ENCODE measurements around the gene S100A1.

The S100A1 gene

DNA sequence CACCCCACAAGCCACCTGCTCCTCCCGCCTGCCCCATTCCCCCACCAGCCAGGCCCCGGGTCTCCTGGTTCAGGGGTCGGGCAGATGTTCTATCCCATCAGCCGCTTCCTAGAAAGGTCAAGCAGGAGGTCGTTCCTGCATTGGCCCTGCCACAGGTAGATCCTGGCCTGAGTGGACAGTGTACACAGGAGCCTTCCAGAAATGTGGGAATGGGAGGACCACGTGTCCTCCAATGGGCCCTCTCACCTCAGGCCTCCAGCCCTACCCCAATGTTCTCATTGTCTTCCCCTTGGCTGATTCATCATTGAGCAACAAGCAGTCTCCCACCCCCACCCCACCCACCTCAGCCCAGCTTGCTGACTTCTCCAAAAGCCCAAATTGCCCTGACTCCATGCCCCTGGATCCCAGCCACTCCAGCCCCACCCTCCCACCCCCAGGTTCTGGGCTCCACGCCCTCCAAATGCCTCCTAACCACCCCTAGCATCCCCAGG lies 17.4 kb upstream of the S100A1 start:
- DNase-seq (ENCODE audit: low spot score) = no peak

- no peak for DNase-seq (ENCODE audit: low spot score)
Observed at GRCh38 chr1:153611356-153611755, 16.9 kb upstream of the S100A1 start.

DNA sequence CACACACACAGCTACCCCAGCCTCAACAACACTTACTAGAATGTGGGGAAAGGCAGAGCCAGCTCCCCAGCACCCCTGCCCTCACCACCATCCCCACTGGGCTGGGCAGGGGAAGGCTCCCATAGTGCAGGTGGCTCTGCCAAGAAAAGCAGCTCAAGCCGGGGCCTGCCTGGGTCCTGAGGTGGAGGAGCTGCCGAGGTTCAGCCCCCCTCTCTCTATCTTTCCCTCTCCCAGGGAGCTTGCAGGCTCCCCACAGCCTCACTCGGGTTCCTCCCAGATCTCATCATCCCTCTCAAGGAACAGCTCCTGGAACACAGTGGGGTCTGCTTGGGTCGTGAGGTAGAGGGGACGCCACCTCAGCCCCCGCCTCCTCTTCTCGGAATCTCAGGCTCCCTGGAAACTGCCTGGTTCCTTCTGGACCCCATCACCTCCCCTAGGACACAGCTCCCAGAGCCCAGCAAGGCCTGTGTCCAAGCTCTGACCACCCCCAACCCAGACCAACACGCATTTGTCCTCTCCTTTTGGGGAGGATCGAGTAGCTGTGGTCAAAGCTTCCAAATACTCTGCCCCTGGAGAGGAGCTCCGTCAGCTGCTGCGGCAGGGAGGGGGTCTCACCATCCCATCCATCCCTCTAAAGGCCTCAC lies 16.0 kb upstream of the S100A1 start:
- no peak for DNase-seq (ENCODE audit: low spot score)

DNA sequence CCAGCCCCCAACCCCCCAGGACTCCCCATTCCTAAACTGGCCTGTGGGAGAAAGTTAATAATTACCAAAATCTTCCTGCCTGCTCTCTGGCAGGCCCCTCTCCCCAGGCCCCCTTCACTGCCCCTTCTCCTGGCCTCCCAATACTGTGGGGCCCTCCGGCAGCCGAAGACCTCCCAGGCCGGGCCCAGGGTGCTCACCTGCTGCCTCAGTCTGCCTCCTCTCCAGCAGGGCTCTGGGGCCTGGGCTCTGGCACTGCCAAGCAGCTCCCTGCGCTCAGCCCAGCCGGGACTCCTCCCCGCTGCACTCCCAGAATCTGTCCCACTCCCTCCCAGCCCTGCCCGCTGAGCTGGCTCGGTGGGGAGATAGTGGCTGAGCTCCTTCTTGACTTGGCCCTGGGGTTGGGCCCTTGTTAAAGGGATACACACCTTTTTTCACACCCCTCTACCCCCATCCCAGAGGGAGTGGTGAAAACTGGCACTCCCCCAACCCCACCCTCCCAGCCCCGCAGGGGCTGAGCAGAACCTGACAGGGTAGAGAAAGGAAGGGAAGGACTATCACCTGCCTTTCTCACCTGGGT lies 15.4 kb upstream of the S100A1 start, which contains the start of gene S100A16:
Gene S100A16, minus strand, starts transcription at position 383 of the 577 bp plus-strand sequence. CDS start 4,986 bp downstream, outside the sequence.
- DNase-seq (ENCODE audit: low spot score) = peak; percentile 87

- DNase-seq (ENCODE audit: low spot score) = no peak
Observed at GRCh38 chr1:153613406-153613805, 14.8 kb upstream of the S100A1 start.

DNA sequence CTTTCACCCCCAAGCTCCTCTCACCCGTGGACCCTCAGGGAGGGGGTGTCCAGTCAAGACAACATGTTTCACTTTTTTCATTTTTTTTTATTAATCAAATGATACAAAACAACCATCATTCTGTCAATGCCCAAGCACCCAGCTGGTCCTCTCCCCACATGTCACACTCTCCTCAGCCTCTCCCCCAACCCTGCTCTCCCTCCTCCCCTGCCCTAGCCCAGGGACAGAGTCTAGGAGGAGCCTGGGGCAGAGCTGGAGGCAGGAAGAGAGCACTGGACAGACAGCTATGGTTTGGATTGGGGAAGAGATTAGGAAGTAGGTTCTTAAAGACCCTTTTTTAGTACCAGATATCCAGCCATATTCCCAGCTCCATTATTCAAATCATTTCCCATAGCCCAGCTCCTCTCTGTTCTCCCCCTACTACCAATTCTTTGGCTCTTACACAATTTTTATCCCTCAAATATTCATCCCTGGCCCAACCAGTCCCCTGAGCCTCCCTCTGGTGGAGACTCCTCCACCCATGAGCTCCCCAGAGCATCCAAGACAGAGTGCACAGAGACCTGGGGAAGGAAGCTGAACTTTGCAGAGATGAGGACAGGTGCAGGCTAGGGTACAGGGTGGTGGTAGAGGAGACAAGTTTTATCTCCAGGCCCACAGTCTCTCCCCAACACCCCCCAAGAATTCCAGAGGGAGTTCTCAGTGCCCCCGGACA lies 13.9 kb upstream of the S100A1 start:
- DNase-seq (ENCODE audit: low spot score) = no peak

GRCh38 chr1:153614906-153615305 lies 13.3 kb upstream of the S100A1 start:
- DNase-seq (ENCODE audit: low spot score) = no peak

DNA sequence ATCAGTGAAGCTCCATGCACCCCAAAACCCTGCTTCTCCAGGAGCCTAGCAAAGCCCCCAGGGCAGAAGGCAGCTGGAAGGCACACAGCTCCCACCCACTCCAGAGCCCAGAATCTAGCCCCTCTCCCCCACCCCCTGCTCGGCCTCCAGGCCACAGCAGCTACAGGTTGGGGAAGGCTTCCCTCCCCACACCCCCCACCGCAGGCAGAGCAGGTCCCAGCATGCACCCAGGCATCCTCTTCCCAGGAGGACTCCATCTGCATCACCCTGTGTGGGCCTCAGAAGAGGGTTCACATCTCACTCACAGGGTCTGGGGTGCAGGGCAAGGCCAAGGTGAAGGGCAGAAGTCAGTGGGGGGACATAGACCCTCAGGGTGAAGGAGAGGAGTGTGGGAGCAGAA lies 12.8 kb upstream of the S100A1 start:
- DNase-seq (ENCODE audit: low spot score) = no peak

DNA sequence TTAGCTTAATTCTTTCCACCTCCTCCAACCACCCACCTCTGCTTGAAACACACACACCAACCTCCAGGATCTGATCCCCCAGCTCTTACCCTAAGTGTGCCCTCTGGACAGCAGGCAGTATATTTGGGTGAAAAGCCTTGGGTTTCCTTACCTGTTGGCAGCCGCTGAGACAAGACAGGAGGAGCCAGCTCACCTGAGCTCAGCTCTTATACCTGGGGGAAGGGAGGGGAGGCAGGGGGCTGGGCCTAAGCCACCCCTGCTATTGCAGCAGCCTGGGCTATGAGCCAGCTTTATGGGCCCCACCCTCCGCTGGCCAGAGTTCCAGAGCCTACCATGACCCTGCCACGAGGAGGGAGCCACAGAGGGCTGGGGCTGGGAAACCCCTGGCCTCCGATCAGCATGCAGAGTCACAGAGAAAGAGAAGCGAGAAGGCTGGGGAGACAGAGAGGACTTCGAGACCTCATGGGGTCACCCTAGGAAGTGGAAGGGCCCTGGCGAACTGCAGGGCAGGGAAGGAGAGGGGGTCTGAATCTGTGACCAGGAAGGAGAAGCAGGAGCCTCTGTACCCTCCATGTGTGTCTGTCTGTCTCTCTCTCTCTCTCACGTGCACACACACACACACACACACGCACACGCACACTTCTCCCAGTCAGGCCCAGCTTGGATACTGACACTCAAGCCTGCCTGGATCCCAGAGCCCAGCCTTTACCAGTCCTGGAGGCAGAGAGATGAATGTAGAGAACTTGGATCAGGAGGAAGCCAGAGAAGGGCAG lies 11.9 kb upstream of the S100A1 start, which contains the start of gene S100A14:
Gene S100A14, minus strand, starts transcription at position 182 of the 773 bp plus-strand sequence. CDS start 467 bp downstream, outside the sequence.
- DNase-seq (ENCODE audit: low spot score) = no peak

GRCh38 chr1:153616917-153617311 lies 11.3 kb upstream of the S100A1 start:
- no peak for DNase-seq (ENCODE audit: low spot score)

GRCh38 chr1:153617663-153618062 lies 10.6 kb upstream of the S100A1 start:
- peak; percentile 65 for DNase-seq (ENCODE audit: low spot score)

- no peak for DNase-seq (ENCODE audit: low spot score)
Observed at GRCh38 chr1:153619171-153619570, 9.1 kb upstream of the S100A1 start.

DNA sequence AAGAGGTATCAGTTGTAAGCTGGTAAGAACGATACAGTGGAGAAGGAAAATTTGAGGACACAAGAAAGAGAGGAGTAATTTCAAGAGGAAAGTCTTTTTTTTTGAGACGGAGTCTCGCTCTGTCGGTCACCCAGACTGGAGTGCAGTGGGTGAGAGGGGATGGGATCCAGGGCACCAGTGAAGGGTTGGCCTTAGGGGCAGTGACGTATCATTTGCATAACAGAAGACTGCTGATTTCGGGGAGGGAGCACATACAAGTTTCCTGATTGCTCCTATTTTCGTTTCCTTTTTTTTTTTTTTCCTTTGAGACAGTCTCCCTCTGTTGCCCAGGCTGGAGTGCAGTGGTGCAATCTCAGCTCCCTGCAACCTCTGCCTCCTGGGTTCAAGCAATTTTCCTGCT lies 5.1 kb upstream of the S100A1 start:
- DNase-seq (ENCODE audit: low spot score) = no peak

GRCh38 chr1:153624965-153625611 lies 3.1 kb upstream of the S100A1 start:
- DNase-seq (ENCODE audit: low spot score) = no peak

DNA sequence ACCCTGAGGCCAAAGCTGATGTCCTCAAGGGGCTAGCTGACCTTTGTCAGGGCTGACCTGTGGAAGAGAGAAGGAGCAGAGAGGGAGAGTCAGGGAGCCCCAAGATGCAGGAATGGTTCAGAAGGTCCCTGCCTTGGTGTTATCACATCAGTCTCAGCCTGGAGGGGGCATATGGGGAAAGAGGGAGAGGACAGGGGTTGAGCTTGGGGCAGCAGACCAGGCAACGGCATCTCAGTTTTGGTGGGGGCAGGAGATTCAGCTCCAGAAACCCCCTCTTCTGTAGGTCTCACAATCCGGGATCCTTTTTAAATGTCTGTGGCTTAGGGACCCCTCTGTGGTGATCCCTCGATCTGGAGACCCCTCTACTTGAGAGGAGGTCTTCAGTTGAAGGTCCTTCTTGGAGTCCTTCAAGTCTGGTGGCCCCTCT lies 1.7 kb upstream of the S100A1 start:
- no peak for DNase-seq (ENCODE audit: low spot score)

GRCh38 chr1:153626904-153627714 lies 1.1 kb upstream of the S100A1 start, which contains the start of gene S100A13:
Gene S100A13, minus strand, starts transcription at chr1:153627505. Its CDS starts 1,033 bp downstream, at chr1:153626472.
- DNase-seq (ENCODE audit: low spot score) = peak; percentile 90

DNA sequence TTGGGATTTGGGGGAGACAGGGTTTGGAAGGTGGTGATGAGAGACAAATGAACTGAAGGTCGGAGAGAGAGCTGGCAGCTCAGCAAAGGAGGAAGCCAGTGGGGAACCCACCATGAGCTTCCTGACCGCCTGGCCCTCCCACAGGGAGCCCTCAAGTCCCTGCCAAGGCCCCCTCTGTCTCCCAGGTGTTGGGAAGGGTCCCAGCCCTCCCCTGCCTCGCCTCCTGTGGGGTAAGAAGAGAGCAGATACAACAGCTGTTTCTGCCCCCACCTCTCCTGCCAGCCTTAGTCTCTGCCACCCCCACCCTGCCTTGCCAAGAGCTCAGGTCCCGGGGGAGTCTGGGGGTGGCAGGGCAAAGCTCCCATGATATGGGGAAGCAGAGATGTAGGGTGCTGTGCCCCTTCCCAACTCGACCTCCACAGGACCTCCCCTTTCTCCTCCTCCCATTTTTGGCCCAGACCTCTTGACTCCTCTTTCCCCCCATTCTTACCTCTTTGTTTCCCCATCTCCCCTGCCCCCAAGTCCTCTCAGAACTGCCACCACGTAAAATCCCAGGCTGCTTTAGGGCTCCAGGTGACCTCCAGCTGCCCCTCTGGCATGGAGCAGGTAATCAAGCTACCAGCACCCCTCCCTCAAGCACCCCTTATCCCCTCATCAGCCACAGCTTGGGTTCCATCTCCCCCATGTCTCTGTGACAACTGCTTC lies 556 bp downstream of the S100A1 start:
- DNase-seq (ENCODE audit: low spot score) = no peak

GRCh38 chr1:153629343-153629665 lies 1.1 kb downstream of the S100A1 start:
- no peak for DNase-seq (ENCODE audit: low spot score)

DNA sequence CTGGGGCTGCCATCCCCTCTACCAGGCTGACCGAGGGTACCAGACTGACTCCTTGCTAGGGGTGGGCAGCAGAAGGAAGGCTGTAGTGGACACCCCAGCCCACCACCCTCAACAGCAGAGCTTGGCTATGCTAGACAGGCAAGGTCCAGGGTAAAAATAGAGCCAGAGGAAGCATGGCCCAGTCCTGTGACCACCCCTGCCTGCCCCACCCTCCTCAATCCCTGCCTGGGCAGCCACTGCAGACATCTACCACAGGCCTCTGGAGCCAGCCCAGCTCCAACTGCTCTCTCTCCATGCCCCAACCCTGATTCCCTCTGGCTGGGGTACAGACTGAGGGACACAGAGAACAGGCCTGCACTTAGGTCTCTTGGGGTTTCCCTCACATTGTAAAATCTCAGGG lies 1.7 kb downstream of the S100A1 start:
- DNase-seq (ENCODE audit: low spot score) = no peak

DNA sequence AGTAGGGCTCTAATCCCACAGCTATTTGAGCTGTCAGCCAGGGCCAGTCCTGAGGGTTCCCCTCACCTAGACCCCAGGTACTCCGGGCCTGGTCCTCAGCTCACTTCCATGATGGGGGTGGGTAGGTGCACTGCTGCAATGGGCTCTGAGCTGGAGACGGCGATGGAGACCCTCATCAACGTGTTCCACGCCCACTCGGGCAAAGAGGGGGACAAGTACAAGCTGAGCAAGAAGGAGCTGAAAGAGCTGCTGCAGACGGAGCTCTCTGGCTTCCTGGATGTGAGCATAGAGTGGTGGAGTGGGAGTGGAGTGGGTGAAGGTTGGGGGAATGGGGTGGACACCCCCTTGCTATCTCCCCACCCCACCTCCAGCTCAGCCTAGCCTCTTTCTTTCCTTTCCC lies 2.1 kb downstream of the S100A1 start:
- DNase-seq (ENCODE audit: low spot score) = no peak
